ENCODE results near the gene NPC2.

Gene NPC2

DNA sequence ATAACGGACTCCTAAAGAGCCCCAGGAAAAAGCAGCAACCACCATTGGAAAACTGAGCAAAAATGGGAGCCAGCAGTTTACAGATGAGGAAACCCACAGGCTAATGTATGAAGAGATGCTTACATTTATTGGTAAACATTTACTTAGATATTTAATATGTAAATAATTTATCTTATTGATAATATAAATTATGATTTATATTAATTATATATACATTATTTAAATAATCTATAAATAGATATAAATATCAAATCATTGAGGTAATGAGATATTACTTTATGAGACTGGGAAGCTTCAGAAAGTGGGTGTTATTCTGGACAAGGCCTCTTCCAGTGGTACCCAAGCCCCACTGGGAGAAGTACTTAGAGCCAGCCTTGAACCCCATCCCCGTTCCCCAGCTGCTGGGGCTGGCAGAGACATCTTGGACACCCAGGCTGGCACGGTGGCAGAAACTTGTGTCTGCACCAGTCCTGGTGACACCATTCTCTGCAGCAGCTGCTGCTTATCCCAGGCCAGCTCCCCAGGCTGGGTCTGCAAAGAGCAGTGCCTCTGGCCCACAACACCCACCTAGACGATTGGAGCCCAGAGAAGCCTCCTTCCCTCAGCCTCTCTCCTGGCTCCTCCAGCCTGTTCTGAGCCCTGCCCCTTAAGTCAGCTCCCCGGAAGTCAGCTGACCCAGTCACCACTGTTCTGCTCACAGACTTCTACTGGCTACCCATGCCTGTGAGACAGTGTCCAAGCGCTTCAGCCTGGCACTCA, 26.4 kb upstream of the NPC2 start:
- no peak for TF ChIP-seq SIN3A (IDR thresholded peaks at IDR 0.05; ENCODE audit: borderline replicate concordance, insufficient read depth, low read length)
- no peak for TF ChIP-seq TAF1 (IDR thresholded peaks at IDR 0.05; ENCODE audit: borderline replicate concordance, insufficient read depth, low read length)
- TF ChIP-seq POLR2AphosphoS5 (IDR thresholded peaks at IDR 0.05; ENCODE audit: low read depth, low read length), result no peak
- TF ChIP-seq, protein P1, sequence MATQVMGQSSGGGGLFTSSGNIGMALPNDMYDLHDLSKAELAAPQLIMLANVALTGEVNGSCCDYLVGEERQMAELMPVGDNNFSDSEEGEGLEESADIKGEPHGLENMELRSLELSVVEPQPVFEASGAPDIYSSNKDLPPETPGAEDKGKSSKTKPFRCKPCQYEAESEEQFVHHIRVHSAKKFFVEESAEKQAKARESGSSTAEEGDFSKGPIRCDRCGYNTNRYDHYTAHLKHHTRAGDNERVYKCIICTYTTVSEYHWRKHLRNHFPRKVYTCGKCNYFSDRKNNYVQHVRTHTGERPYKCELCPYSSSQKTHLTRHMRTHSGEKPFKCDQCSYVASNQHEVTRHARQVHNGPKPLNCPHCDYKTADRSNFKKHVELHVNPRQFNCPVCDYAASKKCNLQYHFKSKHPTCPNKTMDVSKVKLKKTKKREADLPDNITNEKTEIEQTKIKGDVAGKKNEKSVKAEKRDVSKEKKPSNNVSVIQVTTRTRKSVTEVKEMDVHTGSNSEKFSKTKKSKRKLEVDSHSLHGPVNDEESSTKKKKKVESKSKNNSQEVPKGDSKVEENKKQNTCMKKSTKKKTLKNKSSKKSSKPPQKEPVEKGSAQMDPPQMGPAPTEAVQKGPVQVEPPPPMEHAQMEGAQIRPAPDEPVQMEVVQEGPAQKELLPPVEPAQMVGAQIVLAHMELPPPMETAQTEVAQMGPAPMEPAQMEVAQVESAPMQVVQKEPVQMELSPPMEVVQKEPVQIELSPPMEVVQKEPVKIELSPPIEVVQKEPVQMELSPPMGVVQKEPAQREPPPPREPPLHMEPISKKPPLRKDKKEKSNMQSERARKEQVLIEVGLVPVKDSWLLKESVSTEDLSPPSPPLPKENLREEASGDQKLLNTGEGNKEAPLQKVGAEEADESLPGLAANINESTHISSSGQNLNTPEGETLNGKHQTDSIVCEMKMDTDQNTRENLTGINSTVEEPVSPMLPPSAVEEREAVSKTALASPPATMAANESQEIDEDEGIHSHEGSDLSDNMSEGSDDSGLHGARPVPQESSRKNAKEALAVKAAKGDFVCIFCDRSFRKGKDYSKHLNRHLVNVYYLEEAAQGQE (IDR thresholded peaks at IDR 0.05; ENCODE audit: insufficient read depth in 1 of 2, low read depth in 2 of 2, low read length in 2 of 2), result no peak
- no peak for TF ChIP-seq FOXP2 (optimal IDR thresholded peaks at IDR 0.05; ENCODE audit: borderline replicate concordance, extremely low read depth, extremely low read length, insufficient read depth)

DNA sequence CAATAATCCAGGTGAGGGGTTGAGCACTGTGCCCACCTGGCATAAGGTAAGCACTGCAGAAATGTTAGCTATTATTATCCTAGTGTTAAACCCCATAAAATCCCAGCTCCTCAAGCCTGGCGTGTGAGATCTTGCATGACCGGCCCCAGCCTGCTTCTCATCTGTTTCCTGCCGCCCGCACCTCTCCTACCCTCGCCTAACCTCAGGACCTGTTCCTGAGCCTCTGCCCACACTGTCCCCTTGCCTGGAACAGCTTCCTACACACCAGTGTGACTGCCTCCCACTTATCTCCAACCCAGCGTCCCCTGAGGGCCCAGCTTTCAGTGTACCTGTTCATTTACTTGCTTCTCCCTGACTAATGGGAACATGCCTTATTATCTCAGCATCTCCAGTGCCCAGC, 25.1 kb upstream of the NPC2 start:
- TF ChIP-seq TAF1 (IDR thresholded peaks at IDR 0.05; ENCODE audit: borderline replicate concordance, insufficient read depth, low read length), result no peak
- TF ChIP-seq SIN3A (IDR thresholded peaks at IDR 0.05; ENCODE audit: borderline replicate concordance, insufficient read depth, low read length), result no peak
- TF ChIP-seq, protein P1 (IDR thresholded peaks at IDR 0.05; ENCODE audit: insufficient read depth in 1 of 2, low read depth in 2 of 2, low read length in 2 of 2), result no peak
- TF ChIP-seq FOXP2 (optimal IDR thresholded peaks at IDR 0.05; ENCODE audit: borderline replicate concordance, extremely low read depth, extremely low read length, insufficient read depth), result no peak
- TF ChIP-seq POLR2AphosphoS5 (IDR thresholded peaks at IDR 0.05; ENCODE audit: low read depth, low read length), result no peak

DNA sequence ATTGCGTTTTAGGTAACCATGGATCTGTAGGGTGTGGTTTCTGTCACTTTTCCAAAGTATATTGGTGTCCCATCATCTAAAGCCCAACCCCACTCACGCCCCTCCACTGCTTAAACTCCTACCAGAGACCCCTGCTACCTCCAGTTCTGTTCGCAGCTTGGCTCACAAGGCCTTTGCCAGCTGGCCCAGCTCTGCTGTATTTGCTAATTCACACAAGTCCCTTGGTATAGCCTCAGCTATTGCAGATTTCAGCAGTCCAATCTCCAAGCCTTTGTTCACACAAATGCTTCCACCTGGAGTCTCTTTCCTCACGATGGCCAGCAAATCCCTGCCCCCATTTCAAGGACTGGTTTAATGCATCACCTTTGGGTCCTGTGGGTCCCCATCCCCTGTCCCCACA, 24.6 kb upstream of the NPC2 start:
- TF ChIP-seq, protein P1 (IDR thresholded peaks at IDR 0.05; ENCODE audit: insufficient read depth in 1 of 2, low read depth in 2 of 2, low read length in 2 of 2), result no peak
- TF ChIP-seq TAF1 (IDR thresholded peaks at IDR 0.05; ENCODE audit: borderline replicate concordance, insufficient read depth, low read length) (no peak), SIN3A (IDR thresholded peaks at IDR 0.05; ENCODE audit: borderline replicate concordance, insufficient read depth, low read length) (no peak), POLR2AphosphoS5 (IDR thresholded peaks at IDR 0.05; ENCODE audit: low read depth, low read length) (no peak), FOXP2 (optimal IDR thresholded peaks at IDR 0.05; ENCODE audit: borderline replicate concordance, extremely low read depth, extremely low read length, insufficient read depth) (no peak)

DNA sequence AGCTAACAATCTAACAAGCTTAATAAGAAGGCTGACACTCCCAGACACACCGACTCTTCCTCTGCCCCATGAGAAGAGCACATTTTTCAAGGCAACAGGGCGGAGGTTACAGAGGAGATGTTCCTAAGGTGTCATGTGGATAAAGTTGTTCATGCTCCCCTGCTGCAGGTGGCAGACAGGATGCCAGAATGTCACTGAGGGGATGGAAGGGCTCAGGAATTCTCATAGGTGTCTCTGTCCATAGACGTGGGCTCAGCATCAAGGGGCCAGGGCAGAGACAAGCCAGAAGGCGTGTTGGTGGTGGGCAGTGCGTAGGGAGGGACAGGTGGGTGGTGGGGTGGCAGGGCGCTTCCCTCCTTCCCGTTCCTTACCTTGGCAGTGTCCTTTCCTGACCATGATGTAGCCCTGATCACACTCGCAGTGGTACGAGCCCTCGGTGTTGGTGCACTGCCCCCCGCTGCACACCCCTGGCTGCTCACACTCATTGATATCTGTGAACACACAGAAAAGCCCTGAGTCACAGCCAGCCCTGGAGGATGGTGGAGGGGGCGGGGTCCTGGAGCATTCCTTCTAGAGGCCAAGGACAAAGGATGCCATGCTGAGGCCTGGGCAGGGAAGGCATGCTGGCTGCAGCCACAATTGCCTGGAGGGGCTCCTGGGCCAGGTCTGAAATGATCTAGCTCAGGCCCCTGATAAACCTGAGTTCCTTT, 23.5 kb upstream of the NPC2 start:
- TF ChIP-seq FOXP2 (optimal IDR thresholded peaks at IDR 0.05; ENCODE audit: borderline replicate concordance, extremely low read depth, extremely low read length, insufficient read depth) (no peak), SIN3A (IDR thresholded peaks at IDR 0.05; ENCODE audit: borderline replicate concordance, insufficient read depth, low read length) (no peak), POLR2AphosphoS5 (IDR thresholded peaks at IDR 0.05; ENCODE audit: low read depth, low read length) (no peak), TAF1 (IDR thresholded peaks at IDR 0.05; ENCODE audit: borderline replicate concordance, insufficient read depth, low read length) (no peak)
- TF ChIP-seq, protein P1 (IDR thresholded peaks at IDR 0.05; ENCODE audit: insufficient read depth in 1 of 2, low read depth in 2 of 2, low read length in 2 of 2), result no peak
